ENCODE data around the gene ZNF536.
"Not testable (repeated sequence)": the region's sequence is repeated elsewhere in the genome, so short reads cannot be mapped to it uniquely, and the experiment has no call there.

ZNF536 gene

GRCh38 chr19:30490760-30491159, 118.6 kb downstream of the ZNF536 start:
- DNase-seq: no peak

- DNase-seq: peak; percentile 49 to 73
Observed at GRCh38 chr19:30492586-30493270, 120.5 kb downstream of the ZNF536 start.

GRCh38 chr19:30497034-30497433, 124.8 kb downstream of the ZNF536 start:
- no peak for DNase-seq

GRCh38 chr19:30498085-30498484, 125.9 kb downstream of the ZNF536 start:
- not testable (repeated sequence) for DNase-seq

- DNase-seq: no peak
Observed at GRCh38 chr19:30498707-30499106, 126.5 kb downstream of the ZNF536 start.

- DNase-seq: no peak
Observed at GRCh38 chr19:30504272-30504671, 132.1 kb downstream of the ZNF536 start.

GRCh38 chr19:30512176-30513081, 140.2 kb downstream of the ZNF536 start:
- DNase-seq: peak; percentile 66 to 71

- DNase-seq: no peak
Observed at GRCh38 chr19:30513082-30513411, 140.9 kb downstream of the ZNF536 start.

GRCh38 chr19:30516111-30516510, 143.9 kb downstream of the ZNF536 start:
- no peak for DNase-seq

GRCh38 chr19:30516531-30516930, 144.3 kb downstream of the ZNF536 start:
- no peak for DNase-seq

- no peak for DNase-seq
Observed at GRCh38 chr19:30518965-30519606, 146.9 kb downstream of the ZNF536 start.

- no peak for DNase-seq
Observed at GRCh38 chr19:30519607-30520205, 147.5 kb downstream of the ZNF536 start.

GRCh38 chr19:30520735-30521479, 148.7 kb downstream of the ZNF536 start:
- no peak for DNase-seq

- no peak for DNase-seq
Observed at GRCh38 chr19:30521937-30522336, 149.8 kb downstream of the ZNF536 start.

- no peak for DNase-seq
Observed at GRCh38 chr19:30522341-30522740, 150.2 kb downstream of the ZNF536 start.

- no peak for DNase-seq
Observed at GRCh38 chr19:30523791-30524190, 151.6 kb downstream of the ZNF536 start.

- no peak for DNase-seq
Observed at GRCh38 chr19:30525383-30525782, 153.2 kb downstream of the ZNF536 start.

- DNase-seq: no peak
Observed at GRCh38 chr19:30528919-30529318, 156.7 kb downstream of the ZNF536 start.

GRCh38 chr19:30529876-30530275, 157.7 kb downstream of the ZNF536 start:
- no peak for DNase-seq

GRCh38 chr19:30530751-30531150, 158.6 kb downstream of the ZNF536 start:
- no peak for DNase-seq

- DNase-seq: no peak
Observed at GRCh38 chr19:30535011-30535410, 162.8 kb downstream of the ZNF536 start.

- DNase-seq: no peak
Observed at GRCh38 chr19:30536975-30537374, 164.8 kb downstream of the ZNF536 start.

GRCh38 chr19:30539315-30539714, 167.1 kb downstream of the ZNF536 start:
- no peak for DNase-seq

Measured in NCI-H1930 (cell line).